Measurements from ENCODE around the gene GABRD. TPM values are rescaled to one million over a fixed set of nuclear protein-coding genes. Genes with fewer than 3 reads are reported as not detected.

The GABRD gene
- total RNA-seq, 1 donor from 2014 or later = not detected

GRCh38 chr1:2050793-2051682 is 31.9 kb downstream of the GABRD start:
- no peak for DNase-seq (ENCODE audit: low read depth)
- TF ChIP-seq CTCF (conservative IDR thresholded peaks at IDR 0.05; ENCODE audit: low read depth, low read length) = no peak
- H3K4me3 ChIP-seq (ENCODE audit: low read depth, low read length) = peak overlapping the region; percentile 72

- DNase-seq (ENCODE audit: low read depth) = no peak
- H3K4me3 ChIP-seq (ENCODE audit: low read depth, low read length) = no peak overlapping the region
- TF ChIP-seq CTCF (conservative IDR thresholded peaks at IDR 0.05; ENCODE audit: low read depth, low read length) = no peak
Observed at GRCh38 chr1:2052054-2052679, 33.0 kb downstream of the GABRD start.

- DNase-seq (ENCODE audit: low read depth) = no peak
- TF ChIP-seq CTCF (conservative IDR thresholded peaks at IDR 0.05; ENCODE audit: low read depth, low read length) = no peak
- no peak overlapping the region for H3K4me3 ChIP-seq (ENCODE audit: low read depth, low read length)
Observed at GRCh38 chr1:2052756-2053155, 33.6 kb downstream of the GABRD start.

- no peak for TF ChIP-seq CTCF (conservative IDR thresholded peaks at IDR 0.05; ENCODE audit: low read depth, low read length)
- no peak for DNase-seq (ENCODE audit: low read depth)
- no peak overlapping the region for H3K4me3 ChIP-seq (ENCODE audit: low read depth, low read length)
Observed at GRCh38 chr1:2053217-2053616, 34.1 kb downstream of the GABRD start.

GRCh38 chr1:2053784-2054376 is 34.7 kb downstream of the GABRD start:
- DNase-seq (ENCODE audit: low read depth) = no peak
- H3K4me3 ChIP-seq (ENCODE audit: low read depth, low read length) = no peak overlapping the region
- no peak for TF ChIP-seq CTCF (conservative IDR thresholded peaks at IDR 0.05; ENCODE audit: low read depth, low read length)

GRCh38 chr1:2054560-2054959 is 35.4 kb downstream of the GABRD start:
- H3K4me3 ChIP-seq (ENCODE audit: low read depth, low read length) = no peak overlapping the region
- TF ChIP-seq CTCF (conservative IDR thresholded peaks at IDR 0.05; ENCODE audit: low read depth, low read length) = no peak
- DNase-seq (ENCODE audit: low read depth) = no peak
